Loucy (cell line): ENCODE measurements around the gene MCF2L2.

Experiments used
- EZH2phosphoT487 ChIP-seq: fragments of 200-600 bp; IDR thresholded peaks from 2 replicates; pipeline ENCODE4 v1.6.1; 2018; ENCODE audit warnings: antibody characterized with exemption, mild to moderate bottlenecking, moderate library complexity, borderline replicate concordance
- TF ChIP-seq, protein P1 (sequence below): fragments of 200-600 bp; sonication (generic); conservative IDR thresholded peaks from 2 replicates; pipeline ENCODE4 v1.5.1; 2014; ENCODE audit warnings: mild to moderate bottlenecking, antibody characterized with exemption, low read length

DNA sequence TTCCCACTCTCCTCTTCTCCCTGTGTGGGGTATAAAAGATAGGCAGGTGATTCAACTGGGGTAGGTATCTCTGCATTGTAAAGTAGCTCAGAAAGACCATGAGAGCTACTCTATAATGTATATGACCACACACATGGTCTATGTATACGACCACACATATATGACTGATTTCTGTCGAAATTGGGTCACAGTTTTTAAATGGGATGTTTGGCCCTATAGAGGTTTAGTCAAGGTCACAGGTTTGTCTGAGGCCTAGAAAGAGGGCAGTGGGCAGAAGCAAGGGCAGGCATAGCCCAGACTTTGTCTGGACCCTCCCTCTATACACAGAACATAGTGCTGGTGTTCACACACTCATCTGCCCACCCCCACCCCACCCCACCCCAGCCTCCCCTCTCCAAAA, 270.3 kb downstream of the MCF2L2 start:
- TF ChIP-seq, protein P1, sequence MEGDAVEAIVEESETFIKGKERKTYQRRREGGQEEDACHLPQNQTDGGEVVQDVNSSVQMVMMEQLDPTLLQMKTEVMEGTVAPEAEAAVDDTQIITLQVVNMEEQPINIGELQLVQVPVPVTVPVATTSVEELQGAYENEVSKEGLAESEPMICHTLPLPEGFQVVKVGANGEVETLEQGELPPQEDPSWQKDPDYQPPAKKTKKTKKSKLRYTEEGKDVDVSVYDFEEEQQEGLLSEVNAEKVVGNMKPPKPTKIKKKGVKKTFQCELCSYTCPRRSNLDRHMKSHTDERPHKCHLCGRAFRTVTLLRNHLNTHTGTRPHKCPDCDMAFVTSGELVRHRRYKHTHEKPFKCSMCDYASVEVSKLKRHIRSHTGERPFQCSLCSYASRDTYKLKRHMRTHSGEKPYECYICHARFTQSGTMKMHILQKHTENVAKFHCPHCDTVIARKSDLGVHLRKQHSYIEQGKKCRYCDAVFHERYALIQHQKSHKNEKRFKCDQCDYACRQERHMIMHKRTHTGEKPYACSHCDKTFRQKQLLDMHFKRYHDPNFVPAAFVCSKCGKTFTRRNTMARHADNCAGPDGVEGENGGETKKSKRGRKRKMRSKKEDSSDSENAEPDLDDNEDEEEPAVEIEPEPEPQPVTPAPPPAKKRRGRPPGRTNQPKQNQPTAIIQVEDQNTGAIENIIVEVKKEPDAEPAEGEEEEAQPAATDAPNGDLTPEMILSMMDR: no peak
- no peak for TF ChIP-seq EZH2phosphoT487
